ENCODE results near the gene SMIM15.

- TF ChIP-seq ATF3 (CRISPR knock-in tag; conservative IDR thresholded peaks at IDR 0.05) (no peak), GTF2I (CRISPR knock-in tag; conservative IDR thresholded peaks at IDR 0.05) (no peak), SP1 (CRISPR knock-in tag; conservative IDR thresholded peaks at IDR 0.05) (no peak), NFYB (CRISPR knock-in tag; conservative IDR thresholded peaks at IDR 0.05; ENCODE audit: low read depth) (no peak), NFE2L1 (CRISPR knock-in tag; IDR thresholded peaks at IDR 0.05) (no peak), CBFB (CRISPR knock-in tag; IDR thresholded peaks at IDR 0.05; ENCODE audit: low read depth) (no peak), AFF4 (CRISPR knock-in tag; IDR thresholded peaks at IDR 0.05; ENCODE audit: borderline replicate concordance) (no peak), PRRX2 (CRISPR knock-in tag; IDR thresholded peaks at IDR 0.05) (no peak)
- TF ChIP-seq, protein P1, sequence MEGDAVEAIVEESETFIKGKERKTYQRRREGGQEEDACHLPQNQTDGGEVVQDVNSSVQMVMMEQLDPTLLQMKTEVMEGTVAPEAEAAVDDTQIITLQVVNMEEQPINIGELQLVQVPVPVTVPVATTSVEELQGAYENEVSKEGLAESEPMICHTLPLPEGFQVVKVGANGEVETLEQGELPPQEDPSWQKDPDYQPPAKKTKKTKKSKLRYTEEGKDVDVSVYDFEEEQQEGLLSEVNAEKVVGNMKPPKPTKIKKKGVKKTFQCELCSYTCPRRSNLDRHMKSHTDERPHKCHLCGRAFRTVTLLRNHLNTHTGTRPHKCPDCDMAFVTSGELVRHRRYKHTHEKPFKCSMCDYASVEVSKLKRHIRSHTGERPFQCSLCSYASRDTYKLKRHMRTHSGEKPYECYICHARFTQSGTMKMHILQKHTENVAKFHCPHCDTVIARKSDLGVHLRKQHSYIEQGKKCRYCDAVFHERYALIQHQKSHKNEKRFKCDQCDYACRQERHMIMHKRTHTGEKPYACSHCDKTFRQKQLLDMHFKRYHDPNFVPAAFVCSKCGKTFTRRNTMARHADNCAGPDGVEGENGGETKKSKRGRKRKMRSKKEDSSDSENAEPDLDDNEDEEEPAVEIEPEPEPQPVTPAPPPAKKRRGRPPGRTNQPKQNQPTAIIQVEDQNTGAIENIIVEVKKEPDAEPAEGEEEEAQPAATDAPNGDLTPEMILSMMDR (IDR thresholded peaks at IDR 0.05) = no peak
- TF ChIP-seq, protein P2, sequence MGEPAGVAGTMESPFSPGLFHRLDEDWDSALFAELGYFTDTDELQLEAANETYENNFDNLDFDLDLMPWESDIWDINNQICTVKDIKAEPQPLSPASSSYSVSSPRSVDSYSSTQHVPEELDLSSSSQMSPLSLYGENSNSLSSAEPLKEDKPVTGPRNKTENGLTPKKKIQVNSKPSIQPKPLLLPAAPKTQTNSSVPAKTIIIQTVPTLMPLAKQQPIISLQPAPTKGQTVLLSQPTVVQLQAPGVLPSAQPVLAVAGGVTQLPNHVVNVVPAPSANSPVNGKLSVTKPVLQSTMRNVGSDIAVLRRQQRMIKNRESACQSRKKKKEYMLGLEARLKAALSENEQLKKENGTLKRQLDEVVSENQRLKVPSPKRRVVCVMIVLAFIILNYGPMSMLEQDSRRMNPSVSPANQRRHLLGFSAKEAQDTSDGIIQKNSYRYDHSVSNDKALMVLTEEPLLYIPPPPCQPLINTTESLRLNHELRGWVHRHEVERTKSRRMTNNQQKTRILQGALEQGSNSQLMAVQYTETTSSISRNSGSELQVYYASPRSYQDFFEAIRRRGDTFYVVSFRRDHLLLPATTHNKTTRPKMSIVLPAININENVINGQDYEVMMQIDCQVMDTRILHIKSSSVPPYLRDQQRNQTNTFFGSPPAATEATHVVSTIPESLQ (CRISPR knock-in tag; IDR thresholded peaks at IDR 0.05) = no peak
Measured at GRCh38 chr5:61120534-61120933, 41.7 kb downstream of the SMIM15 start.

Measured in WTC11 (cell line).